Inflammatory macrophage treated with lipopolysaccharide for 4 hours (primary cell): ENCODE data around the gene RGS6.

Source experiments
- DNase-seq: peaks from one replicate; pipeline ENCODE4 v3.0.0-alpha.2; 2020

The RGS6 gene

GRCh38 chr14:72089625-72090024 lies 157.4 kb downstream of the RGS6 start:
- DNase-seq, result no peak

DNA sequence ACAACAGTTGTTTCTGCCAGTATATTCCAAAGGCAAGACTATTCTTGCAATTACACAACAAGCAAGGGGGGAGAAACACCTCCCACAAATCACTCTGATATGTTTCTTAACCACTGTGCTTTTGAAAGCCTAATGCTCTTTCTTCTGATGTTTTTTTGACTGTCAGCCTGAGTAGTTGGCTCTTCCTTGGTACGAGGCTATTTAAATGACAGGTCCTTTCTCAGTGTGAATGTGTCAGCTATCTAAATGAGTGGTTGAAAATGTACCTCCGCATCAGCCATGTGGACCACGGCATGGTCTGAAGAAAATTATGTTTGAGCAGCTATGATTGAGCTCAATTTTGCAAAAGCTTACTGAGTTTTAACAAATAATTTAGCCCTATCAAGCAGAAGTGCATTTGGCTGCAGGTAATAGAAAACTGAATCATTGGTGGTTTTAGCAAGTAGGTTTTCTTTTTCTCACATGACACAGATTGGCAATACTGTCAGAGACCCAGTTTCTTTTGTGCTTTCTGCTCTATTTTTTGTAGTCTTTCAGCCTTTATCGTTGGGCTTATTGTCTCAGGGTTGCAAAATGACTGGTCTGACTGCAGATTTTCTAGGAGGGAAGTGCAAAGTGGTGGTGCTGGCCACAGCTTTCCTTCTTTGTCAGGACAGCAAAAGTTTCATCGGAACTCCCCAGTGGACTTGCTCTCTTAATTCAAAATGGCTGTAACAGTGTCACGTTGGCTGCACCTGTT lies 162.8 kb downstream of the RGS6 start:
- no peak for DNase-seq

- DNase-seq, result no peak
Observed at GRCh38 chr14:72097173-72097783, 165.0 kb downstream of the RGS6 start.

DNA sequence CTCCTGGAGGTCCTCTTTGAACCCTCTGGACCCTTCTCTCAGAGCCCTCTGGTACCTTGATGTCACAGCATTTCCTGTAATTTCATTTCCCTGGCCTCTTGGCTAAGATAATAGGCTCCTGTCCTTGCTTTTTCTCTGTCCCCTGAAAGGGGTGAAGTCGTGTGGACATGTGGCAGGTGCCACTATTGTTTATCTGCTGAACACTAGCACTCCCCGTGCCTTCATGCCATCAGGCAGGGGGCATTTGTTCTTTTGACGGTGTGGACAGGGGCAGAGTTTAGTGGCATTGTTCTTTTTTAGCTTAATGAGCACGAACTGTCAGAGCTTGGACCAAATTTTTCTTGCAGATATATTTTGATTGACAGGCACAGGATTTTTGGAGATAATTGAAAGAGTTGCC lies 166.0 kb downstream of the RGS6 start:
- DNase-seq, result no peak

DNA sequence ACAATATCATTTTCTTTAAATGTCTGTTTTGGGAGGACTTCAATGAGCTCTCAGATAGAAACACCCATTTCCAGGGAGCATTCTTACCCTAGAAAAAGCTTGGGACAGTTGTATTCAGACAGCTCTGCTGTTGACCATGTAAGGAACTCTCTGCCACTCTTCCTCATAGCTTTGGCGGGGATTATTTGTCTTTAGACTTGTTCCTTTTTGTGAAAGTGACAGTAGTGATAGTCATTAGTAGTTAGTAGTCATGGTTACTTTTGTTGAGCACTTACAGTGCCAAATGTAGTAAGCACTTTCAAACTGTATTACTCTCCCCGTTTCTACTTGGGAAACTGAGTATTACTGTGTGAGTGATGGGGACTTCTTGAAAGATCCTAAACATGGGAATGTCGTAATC lies 167.3 kb downstream of the RGS6 start:
- no peak for DNase-seq

DNA sequence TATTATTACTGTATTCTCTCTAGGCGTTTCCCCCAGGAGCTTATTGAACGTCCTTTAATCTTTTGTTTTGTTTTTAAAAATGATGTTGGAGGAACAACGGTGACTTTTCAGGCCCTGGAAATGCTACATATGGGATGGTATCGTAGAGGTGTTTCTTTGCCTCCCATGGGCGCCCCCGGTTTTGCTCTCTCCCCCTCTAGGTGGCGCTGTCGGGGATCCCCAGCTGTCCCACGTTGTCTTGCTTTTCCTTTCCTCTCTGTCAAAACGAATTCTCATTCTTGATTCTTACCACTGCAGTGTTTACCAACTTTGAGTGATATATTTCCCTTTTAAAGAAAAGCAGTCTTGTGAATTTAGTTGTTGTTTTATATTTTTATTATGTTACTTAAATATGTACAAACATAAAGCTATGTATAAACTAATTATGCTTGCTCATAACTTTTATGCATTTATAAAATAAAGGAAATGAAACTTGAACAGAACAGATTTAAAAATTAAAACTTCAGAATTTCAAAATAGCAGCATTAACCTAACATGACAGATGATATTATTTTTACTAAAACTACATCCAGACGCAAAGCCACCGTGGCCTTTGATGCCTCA lies 171.9 kb downstream of the RGS6 start:
- peak; percentile 27 for DNase-seq

- DNase-seq, result no peak
Observed at GRCh38 chr14:72111911-72112310, 179.7 kb downstream of the RGS6 start.

DNA sequence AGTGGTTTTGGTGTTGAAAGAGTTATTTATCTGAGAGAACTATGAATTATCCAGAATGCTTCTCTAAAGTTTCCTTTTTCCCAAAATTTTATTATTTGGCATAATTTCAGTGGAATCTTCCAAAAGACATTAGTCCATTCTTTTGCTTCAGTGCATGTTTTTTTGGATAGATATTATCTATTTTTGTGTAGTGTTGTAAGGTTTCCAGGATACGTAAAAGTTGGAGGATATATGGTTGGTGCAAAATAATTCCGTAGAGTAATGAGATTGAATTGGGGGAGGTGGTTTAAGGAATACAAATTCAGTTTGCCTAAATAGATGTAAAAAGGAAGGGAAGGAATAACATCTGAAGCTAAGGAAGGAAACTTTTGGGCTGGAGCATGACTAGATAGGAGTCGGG lies 186.6 kb downstream of the RGS6 start:
- no peak for DNase-seq

GRCh38 chr14:72120315-72120714 lies 188.1 kb downstream of the RGS6 start:
- DNase-seq, result no peak

DNA sequence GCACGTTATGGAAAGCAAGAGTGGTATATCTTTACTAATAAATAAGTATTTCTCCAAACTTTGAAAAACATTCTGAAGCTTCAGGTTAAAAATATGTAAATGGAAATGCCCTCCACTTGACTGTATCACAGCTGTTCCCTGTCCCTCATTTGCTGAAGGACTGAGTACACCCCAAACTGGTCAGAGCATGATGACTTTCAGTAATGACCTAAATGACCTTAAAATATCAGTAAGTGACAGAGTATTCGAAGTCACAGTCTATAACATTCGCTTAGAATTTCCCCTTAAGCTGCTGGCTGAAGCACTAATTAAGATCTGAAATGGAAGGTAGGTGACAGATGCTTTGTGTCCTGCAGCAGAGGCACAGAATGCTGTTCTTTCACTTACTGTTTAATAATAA lies 191.5 kb downstream of the RGS6 start:
- DNase-seq, result no peak

GRCh38 chr14:72124171-72124570 lies 191.9 kb downstream of the RGS6 start:
- DNase-seq, result no peak

- DNase-seq, result no peak
Observed at GRCh38 chr14:72126091-72126490, 193.9 kb downstream of the RGS6 start.

GRCh38 chr14:72126561-72126960 lies 194.3 kb downstream of the RGS6 start:
- DNase-seq, result no peak

GRCh38 chr14:72128629-72129028 lies 196.4 kb downstream of the RGS6 start:
- no peak for DNase-seq

GRCh38 chr14:72129291-72129690 lies 197.1 kb downstream of the RGS6 start:
- no peak for DNase-seq

DNA sequence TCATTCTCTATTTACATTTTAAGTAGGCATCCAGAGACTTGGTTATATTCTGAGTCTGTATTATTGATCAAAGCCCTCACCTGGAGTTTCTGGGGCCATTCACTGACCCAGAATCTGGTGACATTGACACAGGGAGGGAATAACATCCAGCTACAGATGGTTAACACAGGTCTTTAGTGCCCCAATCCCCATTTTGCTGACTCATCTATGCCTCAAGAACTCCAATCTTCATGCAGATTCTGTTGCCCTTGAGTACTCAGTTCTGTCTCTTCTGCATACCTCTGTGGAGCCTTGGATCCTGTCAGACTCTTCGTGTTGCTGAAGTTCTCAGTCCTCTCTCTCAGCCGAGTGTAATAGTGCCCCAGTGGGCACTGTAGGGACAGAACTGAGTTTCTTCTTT lies 208.9 kb downstream of the RGS6 start:
- DNase-seq, result no peak

DNA sequence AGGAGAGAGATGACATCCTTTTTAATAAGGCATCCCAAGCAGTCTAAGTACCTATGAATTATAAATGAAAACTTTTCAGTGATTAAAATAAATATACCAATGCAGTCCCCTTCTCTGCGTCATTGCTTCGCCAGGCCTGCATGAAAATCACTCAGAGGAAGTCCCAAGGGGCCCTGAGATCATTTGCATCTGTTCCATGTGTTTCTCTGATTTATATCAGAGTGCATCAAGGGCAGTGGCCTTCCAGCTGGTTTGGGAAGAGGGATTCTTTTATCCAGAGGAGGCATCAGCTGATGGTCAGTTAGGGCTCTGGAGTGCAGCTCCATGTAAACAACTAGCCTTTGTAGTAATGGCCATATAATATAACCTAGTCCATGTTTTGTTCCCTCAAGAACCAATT lies 210.1 kb downstream of the RGS6 start:
- DNase-seq, result no peak

- DNase-seq, result no peak
Observed at GRCh38 chr14:72146241-72146640, 214.0 kb downstream of the RGS6 start.

DNA sequence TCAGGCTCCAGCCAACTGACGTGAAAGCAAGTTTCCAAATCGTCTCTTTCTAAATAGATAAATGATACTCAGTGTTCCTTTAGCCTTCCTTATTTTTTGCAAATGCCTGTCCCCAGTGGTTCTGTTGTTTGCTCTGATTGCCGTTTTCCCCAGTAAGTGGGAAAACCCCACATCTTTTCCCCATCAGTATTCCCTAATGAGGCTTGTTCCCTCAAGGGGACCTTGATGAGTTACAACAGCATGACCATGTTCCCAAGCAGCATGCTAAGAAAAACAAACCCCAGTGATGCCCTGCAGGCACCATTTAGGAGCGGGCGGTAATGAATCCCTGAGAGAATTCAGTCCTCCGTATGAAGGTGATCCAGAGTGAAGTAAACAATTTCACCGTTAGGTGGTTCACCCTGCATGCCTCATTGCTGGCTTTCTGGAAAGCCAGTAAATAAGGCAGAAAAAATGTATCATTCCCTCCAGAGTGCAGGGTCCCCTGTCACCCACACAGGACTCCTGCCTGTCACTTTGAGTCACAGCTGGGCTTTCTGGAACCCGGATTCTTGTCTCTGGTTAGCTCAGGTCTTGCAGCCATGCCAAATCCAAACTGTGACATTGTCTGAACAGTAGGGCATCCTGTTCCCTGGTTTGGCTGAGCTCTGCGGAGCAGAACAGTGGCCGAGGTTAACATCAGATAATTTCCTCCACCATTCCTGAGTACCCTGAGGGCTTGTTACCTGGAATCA lies 222.6 kb downstream of the RGS6 start:
- DNase-seq, result no peak

DNA sequence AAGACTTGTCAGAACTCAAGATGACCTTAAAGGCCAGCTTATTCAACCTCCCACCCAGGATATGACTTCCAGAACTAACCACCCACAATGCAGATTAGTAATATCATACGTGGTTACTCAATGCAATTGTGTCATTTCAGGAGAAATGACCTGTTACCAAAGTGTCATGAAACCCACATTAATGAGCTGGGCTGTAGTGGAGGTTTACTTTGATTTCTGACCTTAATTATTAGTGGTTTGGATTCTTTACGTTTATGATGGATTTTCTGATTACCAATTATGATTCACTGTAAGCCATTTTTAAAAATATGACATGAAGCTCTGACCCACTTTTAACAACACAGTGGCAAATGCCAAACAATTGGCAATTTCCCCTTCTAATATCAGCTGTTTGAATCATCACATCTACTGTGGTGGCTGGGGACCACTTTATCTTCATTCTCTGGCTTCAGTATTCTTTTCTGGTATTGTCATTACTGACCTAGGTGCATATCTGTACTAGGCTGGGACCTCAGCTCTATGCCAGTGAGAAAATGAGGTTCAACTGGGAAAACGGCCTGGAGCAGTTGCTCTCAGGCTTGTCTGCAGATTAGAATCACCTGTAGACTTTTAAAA lies 223.3 kb downstream of the RGS6 start:
- DNase-seq, result peak; percentile 54

GRCh38 chr14:72164420-72165228 lies 232.4 kb downstream of the RGS6 start:
- DNase-seq, result peak; percentile 59

DNA sequence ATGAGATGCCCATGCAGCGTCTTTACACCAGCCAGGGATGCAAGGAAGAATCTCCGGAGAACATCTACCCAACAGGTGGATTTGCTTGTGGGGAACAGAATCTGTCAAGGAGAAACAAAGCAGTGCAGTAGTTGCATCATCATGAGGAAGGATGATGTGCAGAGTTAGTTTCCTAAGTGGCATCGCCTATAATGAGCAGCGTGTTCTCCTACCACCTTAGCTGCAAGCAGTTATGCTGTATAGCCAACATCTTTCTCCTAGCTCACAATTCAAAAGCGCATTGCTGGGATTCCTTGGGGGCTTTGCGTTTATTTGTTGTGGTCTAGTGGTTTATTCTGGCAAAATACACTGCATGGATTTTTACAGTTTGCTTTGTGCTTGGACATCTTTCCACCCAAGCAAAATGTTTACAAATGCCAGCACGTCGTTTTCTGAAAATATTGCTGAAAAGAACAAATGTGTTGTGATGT lies 233.0 kb downstream of the RGS6 start:
- DNase-seq, result peak; percentile 30
